ENCODE data around the gene RCBTB2. TPM values are rescaled to one million over a fixed set of nuclear protein-coding genes. Genes with fewer than 3 reads are reported as not detected.

The RCBTB2 gene
- total and polyA plus RNA-seq, 4 donors, result 4.1 to 9.0 (median 5.4) TPM

- no peaks in the 10 kb centered on the region for H3K27me3 ChIP-seq (ENCODE audit: control insufficient read depth in 4 of 4, insufficient read depth in 4 of 4, low read length in 3 of 4)
- H3K36me3 ChIP-seq (ENCODE audit: control insufficient read depth in 4 of 4, insufficient read depth in 3 of 4, low read depth in 1 of 4, low read length in 3 of 4), result no peaks in the 10 kb centered on the region
- no peak for TF ChIP-seq ATF3 (IDR thresholded peaks at IDR 0.05)
- TF ChIP-seq TAF1 (conservative IDR thresholded peaks at IDR 0.05), result no peak
- TF ChIP-seq ZBTB33 (IDR thresholded peaks at IDR 0.05), result no peak
- no peak for DNase-seq (ENCODE audit: low spot score)
- H3K4me1 ChIP-seq (ENCODE audit: control insufficient read depth in 4 of 4, insufficient read depth in 4 of 4, low read length in 3 of 4), result no peaks in the 10 kb centered on the region
- no peak overlapping the region for H3K9ac ChIP-seq (ENCODE audit: low read depth in 1 of 2, low read length in 2 of 2)
- H3K4me3 ChIP-seq (ENCODE audit: low read depth in 1 of 3, low read length in 3 of 3), result no peak overlapping the region
- peaks cover 0 to 6% (median 1%) of the 10 kb centered on the region in 4 donors for H3K9me3 ChIP-seq (ENCODE audit: control insufficient read depth in 4 of 4, low read length in 3 of 4)
- 55% methylated on average over 6 of the region's 6 CpGs for WGBS
- H3K27ac ChIP-seq (ENCODE audit: low read depth in 1 of 2, low read length in 2 of 2), result no peak overlapping the region
Observed at GRCh38 chr13:48448959-48449614, 83.8 kb downstream of the RCBTB2 start.

GRCh38 chr13:48448285-48448958 is 84.5 kb downstream of the RCBTB2 start:
- Histone ChIP-seq H3K27ac (ENCODE audit: low read depth in 1 of 2, low read length in 2 of 2) (no peak overlapping the region), H3K27me3 (ENCODE audit: control insufficient read depth in 4 of 4, insufficient read depth in 4 of 4, low read length in 3 of 4) (no peaks in the 10 kb centered on the region), H3K9me3 (ENCODE audit: control insufficient read depth in 4 of 4, low read length in 3 of 4) (peaks cover 0 to 6% (median 1%) of the 10 kb centered on the region in 4 donors), H3K4me1 (ENCODE audit: control insufficient read depth in 4 of 4, insufficient read depth in 4 of 4, low read length in 3 of 4) (no peaks in the 10 kb centered on the region), H3K36me3 (ENCODE audit: control insufficient read depth in 4 of 4, insufficient read depth in 3 of 4, low read depth in 1 of 4, low read length in 3 of 4) (no peaks in the 10 kb centered on the region), H3K4me3 (ENCODE audit: low read depth in 1 of 3, low read length in 3 of 3) (no peak overlapping the region), H3K9ac (ENCODE audit: low read depth in 1 of 2, low read length in 2 of 2) (no peak overlapping the region)
- no peak for TF ChIP-seq HNF4G (IDR thresholded peaks at IDR 0.05)
- no peak for TF ChIP-seq GABPA (IDR thresholded peaks at IDR 0.05 in 1 of 2, conservative IDR thresholded peaks at IDR 0.05 in 1 of 2)
- TF ChIP-seq RXRA (IDR thresholded peaks at IDR 0.05), result no peak
- TF ChIP-seq, protein P1, sequence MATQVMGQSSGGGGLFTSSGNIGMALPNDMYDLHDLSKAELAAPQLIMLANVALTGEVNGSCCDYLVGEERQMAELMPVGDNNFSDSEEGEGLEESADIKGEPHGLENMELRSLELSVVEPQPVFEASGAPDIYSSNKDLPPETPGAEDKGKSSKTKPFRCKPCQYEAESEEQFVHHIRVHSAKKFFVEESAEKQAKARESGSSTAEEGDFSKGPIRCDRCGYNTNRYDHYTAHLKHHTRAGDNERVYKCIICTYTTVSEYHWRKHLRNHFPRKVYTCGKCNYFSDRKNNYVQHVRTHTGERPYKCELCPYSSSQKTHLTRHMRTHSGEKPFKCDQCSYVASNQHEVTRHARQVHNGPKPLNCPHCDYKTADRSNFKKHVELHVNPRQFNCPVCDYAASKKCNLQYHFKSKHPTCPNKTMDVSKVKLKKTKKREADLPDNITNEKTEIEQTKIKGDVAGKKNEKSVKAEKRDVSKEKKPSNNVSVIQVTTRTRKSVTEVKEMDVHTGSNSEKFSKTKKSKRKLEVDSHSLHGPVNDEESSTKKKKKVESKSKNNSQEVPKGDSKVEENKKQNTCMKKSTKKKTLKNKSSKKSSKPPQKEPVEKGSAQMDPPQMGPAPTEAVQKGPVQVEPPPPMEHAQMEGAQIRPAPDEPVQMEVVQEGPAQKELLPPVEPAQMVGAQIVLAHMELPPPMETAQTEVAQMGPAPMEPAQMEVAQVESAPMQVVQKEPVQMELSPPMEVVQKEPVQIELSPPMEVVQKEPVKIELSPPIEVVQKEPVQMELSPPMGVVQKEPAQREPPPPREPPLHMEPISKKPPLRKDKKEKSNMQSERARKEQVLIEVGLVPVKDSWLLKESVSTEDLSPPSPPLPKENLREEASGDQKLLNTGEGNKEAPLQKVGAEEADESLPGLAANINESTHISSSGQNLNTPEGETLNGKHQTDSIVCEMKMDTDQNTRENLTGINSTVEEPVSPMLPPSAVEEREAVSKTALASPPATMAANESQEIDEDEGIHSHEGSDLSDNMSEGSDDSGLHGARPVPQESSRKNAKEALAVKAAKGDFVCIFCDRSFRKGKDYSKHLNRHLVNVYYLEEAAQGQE (IDR thresholded peaks at IDR 0.05), result no peak
- no peak for TF ChIP-seq FOXA2 (IDR thresholded peaks at IDR 0.05)
- no peak for TF ChIP-seq FOXA1 (IDR thresholded peaks at IDR 0.05)
- TF ChIP-seq, protein P2, sequence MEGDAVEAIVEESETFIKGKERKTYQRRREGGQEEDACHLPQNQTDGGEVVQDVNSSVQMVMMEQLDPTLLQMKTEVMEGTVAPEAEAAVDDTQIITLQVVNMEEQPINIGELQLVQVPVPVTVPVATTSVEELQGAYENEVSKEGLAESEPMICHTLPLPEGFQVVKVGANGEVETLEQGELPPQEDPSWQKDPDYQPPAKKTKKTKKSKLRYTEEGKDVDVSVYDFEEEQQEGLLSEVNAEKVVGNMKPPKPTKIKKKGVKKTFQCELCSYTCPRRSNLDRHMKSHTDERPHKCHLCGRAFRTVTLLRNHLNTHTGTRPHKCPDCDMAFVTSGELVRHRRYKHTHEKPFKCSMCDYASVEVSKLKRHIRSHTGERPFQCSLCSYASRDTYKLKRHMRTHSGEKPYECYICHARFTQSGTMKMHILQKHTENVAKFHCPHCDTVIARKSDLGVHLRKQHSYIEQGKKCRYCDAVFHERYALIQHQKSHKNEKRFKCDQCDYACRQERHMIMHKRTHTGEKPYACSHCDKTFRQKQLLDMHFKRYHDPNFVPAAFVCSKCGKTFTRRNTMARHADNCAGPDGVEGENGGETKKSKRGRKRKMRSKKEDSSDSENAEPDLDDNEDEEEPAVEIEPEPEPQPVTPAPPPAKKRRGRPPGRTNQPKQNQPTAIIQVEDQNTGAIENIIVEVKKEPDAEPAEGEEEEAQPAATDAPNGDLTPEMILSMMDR (IDR thresholded peaks at IDR 0.05; ENCODE audit: low read depth, low read length, missing input control), result no peak
- TF ChIP-seq ATF3 (IDR thresholded peaks at IDR 0.05), result no peak
- TF ChIP-seq JUND (IDR thresholded peaks at IDR 0.05), result no peak
- TF ChIP-seq ZBTB33 (IDR thresholded peaks at IDR 0.05), result no peak
- WGBS, result 83% methylated on average over 3 of the region's 3 CpGs
- no peak for DNase-seq (ENCODE audit: low spot score)
